SK-N-SH treated with all-trans-retinoic acid at 6 μM for 48 hours (cell line): ENCODE data around the gene PLAAT3.

Source experiments
- ATAC-seq: fragments of 200-7000 bp; cut with Tn5 transposase; 3 replicates; pipeline ENCODE4 v1.9.1; 2020; ENCODE audit warnings: mild to moderate bottlenecking, moderate library complexity
- ARNTL ChIP-seq: fragments of 450-650 bp; formaldehyde crosslinking; IDR thresholded peaks from 2 replicates; pipeline ENCODE4 v1.5.0; 2020; ENCODE audit warnings: low read depth, mild to moderate bottlenecking, moderate library complexity, borderline replicate concordance
- BACH2 ChIP-seq: fragments of 250-450 bp; sonication (Bioruptor Pico); IDR thresholded peaks from 2 replicates; pipeline ENCODE4 v1.9.0; 2021; ENCODE audit warnings: mild to moderate bottlenecking, borderline replicate concordance
- CREB5 ChIP-seq: fragments of 250-450 bp; sonication (Bioruptor Pico); IDR thresholded peaks from 2 replicates; pipeline ENCODE4 v1.5.1; 2020; ENCODE audit warnings: low read depth, mild to moderate bottlenecking, moderate library complexity
- CSDC2 ChIP-seq: fragments of 250-450 bp; sonication (Bioruptor Pico); IDR thresholded peaks from 2 replicates; pipeline ENCODE4 v1.5.0; 2020; ENCODE audit warnings: mild to moderate bottlenecking, moderate library complexity
- CSRNP3 ChIP-seq: fragments of 250-450 bp; sonication (Bioruptor Pico); IDR thresholded peaks from 2 replicates; pipeline ENCODE4 v1.5.1; 2021; ENCODE audit warnings: mild to moderate bottlenecking, moderate library complexity
- ESRRG ChIP-seq: fragments of 250-450 bp; sonication (Bioruptor Pico); IDR thresholded peaks from 2 replicates; pipeline ENCODE4 v1.6.1; 2021; ENCODE audit warnings: mild to moderate bottlenecking
- GLIS3 ChIP-seq: fragments of 250-450 bp; sonication (Bioruptor Pico); IDR thresholded peaks from 2 replicates; pipeline ENCODE4 v1.5.0; 2020; ENCODE audit warnings: mild to moderate bottlenecking, moderate library complexity
- ISL1 ChIP-seq: fragments of 250-450 bp; sonication (Bioruptor Pico); IDR thresholded peaks from 2 replicates; pipeline ENCODE4 v2.1.2; 2022; ENCODE audit warnings: mild to moderate bottlenecking, moderate library complexity
- OSR1 ChIP-seq: fragments of 250-450 bp; sonication (Bioruptor Pico); IDR thresholded peaks from 2 replicates; pipeline ENCODE4 v1.8.0; 2022; ENCODE audit warnings: moderate library complexity, mild to moderate bottlenecking, inconsistent platforms
- POU6F1 ChIP-seq: fragments of 250-450 bp; sonication (Bioruptor Pico); IDR thresholded peaks from 2 replicates; pipeline ENCODE4 v1.8.0; 2021; ENCODE audit warnings: low read depth, mild to moderate bottlenecking, moderate library complexity, borderline replicate concordance
- PPARA ChIP-seq: fragments of 250-450 bp; sonication (Bioruptor Pico); IDR thresholded peaks from 2 replicates; pipeline ENCODE4 v1.5.0; 2020; ENCODE audit warnings: mild to moderate bottlenecking, borderline replicate concordance
- RARB ChIP-seq: fragments of 250-450 bp; sonication (Bioruptor Pico); IDR thresholded peaks from 2 replicates; pipeline ENCODE4 v1.8.0; 2021; ENCODE audit warnings: mild to moderate bottlenecking, moderate library complexity
- TCF4 ChIP-seq: fragments of 250-450 bp; sonication (Bioruptor Pico); IDR thresholded peaks from 2 replicates; pipeline ENCODE4 v1.8.0; 2021; ENCODE audit warnings: mild to moderate bottlenecking, moderate library complexity, borderline replicate concordance
- TOX ChIP-seq: fragments of 250-450 bp; sonication (Bioruptor Pico); IDR thresholded peaks from 2 replicates; pipeline ENCODE4 v1.8.0; 2021; ENCODE audit warnings: mild to moderate bottlenecking, moderate library complexity, borderline replicate concordance
- TSHZ2 ChIP-seq: fragments of 250-450 bp; sonication (Bioruptor Pico); IDR thresholded peaks from 2 replicates; pipeline ENCODE4 v1.5.0; 2020; ENCODE audit warnings: mild to moderate bottlenecking, moderate library complexity
- ZC3H10 ChIP-seq: fragments of 250-450 bp; sonication (Bioruptor Pico); IDR thresholded peaks from 2 replicates; pipeline ENCODE4 v1.5.1; 2021; ENCODE audit warnings: mild to moderate bottlenecking, moderate library complexity
- ZFP3 ChIP-seq: fragments of 250-450 bp; sonication (Bioruptor Pico); IDR thresholded peaks from 2 replicates; pipeline ENCODE4 v1.5.0; 2020; ENCODE audit warnings: mild to moderate bottlenecking, moderate library complexity
- ZFP30 ChIP-seq: fragments of 450-650 bp; formaldehyde crosslinking; IDR thresholded peaks from 2 replicates; pipeline ENCODE4 v1.5.0; 2022; ENCODE audit warnings: mild to moderate bottlenecking, moderate library complexity
- ZNF565 ChIP-seq: fragments of 450-650 bp; formaldehyde crosslinking; conservative IDR thresholded peaks from 2 replicates; pipeline ENCODE4 v1.5.0; 2020; ENCODE audit warnings: low read depth, mild to moderate bottlenecking, moderate library complexity
- ZNF70 ChIP-seq: fragments of 450-650 bp; formaldehyde crosslinking; IDR thresholded peaks from 2 replicates; pipeline ENCODE4 v1.5.0; 2020; ENCODE audit warnings: mild to moderate bottlenecking, moderate library complexity
- ZNF8 ChIP-seq: fragments of 450-650 bp; formaldehyde crosslinking; IDR thresholded peaks from 2 replicates; pipeline ENCODE4 v1.5.0; 2020; ENCODE audit warnings: mild to moderate bottlenecking, moderate library complexity

Gene PLAAT3

DNA sequence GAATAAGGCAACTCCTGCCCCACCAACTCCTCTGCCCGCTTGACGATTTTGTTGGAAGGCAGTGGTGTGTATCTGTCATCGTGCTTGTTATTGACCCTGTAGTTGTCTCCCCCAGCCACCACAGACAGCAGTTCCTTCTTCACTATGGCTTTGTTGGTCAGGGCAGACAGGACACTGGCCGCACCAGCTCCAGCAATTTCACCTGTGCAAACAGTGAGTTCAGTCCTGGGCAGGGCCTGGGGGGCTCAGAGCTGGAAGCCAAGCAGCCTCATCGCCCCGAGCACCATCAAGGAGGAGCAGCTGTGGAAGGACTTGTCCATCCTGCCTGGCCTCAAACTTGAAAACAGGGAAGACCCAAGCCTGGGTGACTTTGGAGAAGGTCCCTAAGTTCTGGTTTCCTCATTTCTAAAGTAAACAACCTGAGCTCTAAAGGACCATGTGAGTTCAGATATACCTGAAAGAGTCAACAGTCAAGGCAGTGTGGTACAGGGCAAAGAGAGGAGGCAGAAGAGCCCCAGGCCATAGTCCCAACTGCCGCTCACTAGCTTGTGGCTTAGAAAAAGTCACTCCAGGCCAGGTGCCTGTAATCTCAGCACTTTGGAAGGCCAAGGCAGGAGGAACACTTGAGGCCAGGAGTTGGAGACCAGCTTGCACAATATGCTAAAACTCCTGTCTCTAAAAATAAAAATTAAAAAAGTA is 55.6 kb downstream of the PLAAT3 start:
- no peak for ATAC-seq
- TF ChIP-seq ZC3H10 (CRISPR knock-in tag) (no peak), PPARA (CRISPR knock-in tag) (no peak), GLIS3 (CRISPR knock-in tag) (no peak), ZFP3 (no peak), TSHZ2 (CRISPR knock-in tag) (no peak), ARNTL (CRISPR knock-in tag) (no peak), CSRNP3 (CRISPR knock-in tag) (no peak), CSDC2 (CRISPR knock-in tag) (no peak), ZNF565 (CRISPR knock-in tag) (no peak), POU6F1 (CRISPR knock-in tag) (no peak), RARB (CRISPR knock-in tag) (no peak), ZFP30 (CRISPR knock-in tag) (no peak)

DNA sequence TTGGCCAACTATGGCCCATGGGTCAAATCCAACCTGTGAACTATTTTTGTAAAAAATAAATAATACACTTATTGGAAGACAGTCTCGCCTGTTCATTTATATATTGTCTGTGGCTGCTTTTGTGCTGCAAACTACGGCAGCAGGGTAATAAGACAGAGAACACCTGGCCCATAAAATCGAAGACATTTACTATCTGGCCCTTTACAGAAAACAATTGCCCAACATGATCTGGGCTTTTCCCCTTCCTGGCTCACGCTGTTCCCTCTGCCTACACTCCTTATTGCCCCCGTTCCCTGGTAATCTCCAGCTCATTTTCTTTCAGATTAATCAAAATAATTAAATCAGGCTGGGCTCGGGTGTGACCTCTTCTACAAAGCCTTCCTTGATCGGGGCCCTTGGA is 56.7 kb downstream of the PLAAT3 start:
- TF ChIP-seq TSHZ2 (CRISPR knock-in tag) (no peak), PPARA (CRISPR knock-in tag) (no peak), POU6F1 (CRISPR knock-in tag) (no peak), RARB (CRISPR knock-in tag) (no peak), ZFP30 (CRISPR knock-in tag) (no peak), TCF4 (CRISPR knock-in tag) (no peak), OSR1 (CRISPR knock-in tag) (no peak), ZNF70 (no peak), ZNF565 (CRISPR knock-in tag) (no peak), CSDC2 (CRISPR knock-in tag) (no peak), ZFP3 (no peak)
- TF ChIP-seq, all 23 proteins: peak for 0
- no peak for ATAC-seq

DNA sequence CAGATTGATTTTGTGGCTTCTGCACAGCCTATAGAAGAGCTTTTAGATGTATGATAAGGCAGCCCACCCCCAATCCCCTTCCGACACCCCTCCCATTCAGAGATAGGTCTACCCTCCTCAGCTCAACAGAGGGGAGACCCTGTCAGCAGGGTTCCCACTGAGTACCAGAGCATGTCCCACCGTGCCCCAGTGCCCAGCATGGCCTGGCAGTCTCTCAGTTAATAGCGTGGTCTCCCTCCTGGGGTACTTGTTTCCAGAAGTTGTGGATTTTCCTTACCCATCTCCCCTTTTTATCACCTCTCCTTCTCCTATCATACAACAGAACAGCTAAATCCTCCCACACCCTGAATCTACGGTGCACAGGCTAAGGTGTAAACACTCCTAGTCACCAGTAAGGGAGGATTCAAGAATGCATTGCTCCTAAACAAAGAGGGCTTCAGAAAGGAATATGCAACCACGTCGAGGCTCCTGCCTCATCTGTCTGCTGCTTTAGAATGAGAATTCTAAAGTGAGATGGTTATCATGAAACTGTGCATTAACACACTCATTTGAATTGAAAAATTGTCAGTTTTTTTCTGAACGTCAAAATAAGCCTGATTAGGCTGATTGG is 57.7 kb downstream of the PLAAT3 start:
- no peak for ATAC-seq
- no peak for TF ChIP-seq CREB5 (CRISPR knock-in tag)
- TF ChIP-seq ZNF565 (CRISPR knock-in tag) = no peak
- TF ChIP-seq TOX (CRISPR knock-in tag) = no peak
- no peak for TF ChIP-seq ZFP3
- TF ChIP-seq POU6F1 (CRISPR knock-in tag) = no peak
- no peak for TF ChIP-seq ISL1
- no peak for TF ChIP-seq ZFP30 (CRISPR knock-in tag)
- TF ChIP-seq ARNTL (CRISPR knock-in tag) = no peak
- TF ChIP-seq CSDC2 (CRISPR knock-in tag) = no peak
- no peak for TF ChIP-seq ZNF8 (CRISPR knock-in tag)
- TF ChIP-seq PPARA (CRISPR knock-in tag) = no peak
- TF ChIP-seq TCF4 (CRISPR knock-in tag) = no peak
- no peak for TF ChIP-seq GLIS3 (CRISPR knock-in tag)
- no peak for TF ChIP-seq ESRRG (CRISPR knock-in tag)
- no peak for TF ChIP-seq ZC3H10 (CRISPR knock-in tag)
- no peak for TF ChIP-seq BACH2 (CRISPR knock-in tag)
- no peak for TF ChIP-seq OSR1 (CRISPR knock-in tag)
